Measurements from ENCODE around the gene EIF5. TPM values are rescaled to one million over a fixed set of nuclear protein-coding genes. Genes with fewer than 3 reads are reported as not detected.
A peak's percentile ranks its signal among the peaks of the same experiment; 100 is the strongest.

The EIF5 gene
- total RNA-seq, 1 experiment from 2014 or later: 392 TPM

DNA sequence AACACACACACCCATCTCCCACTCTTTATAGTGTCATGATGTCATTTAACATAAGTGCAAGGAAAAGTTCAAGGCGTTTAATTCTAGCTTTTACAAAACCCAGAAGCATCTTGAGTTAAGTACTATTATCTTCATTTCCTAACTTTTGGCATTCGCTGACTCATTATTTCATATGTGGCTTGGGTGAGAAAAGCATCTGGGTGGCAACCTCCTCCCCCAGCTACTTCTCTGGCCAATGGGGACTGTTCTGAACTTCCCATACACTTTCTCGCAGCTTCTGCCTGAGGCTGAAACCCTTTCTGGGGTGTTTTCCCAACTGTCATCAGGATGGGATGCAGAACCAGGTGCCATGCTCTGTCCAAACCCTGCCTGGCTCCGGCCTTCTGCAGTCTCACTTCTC, 48.3 kb downstream of the EIF5 start:
- intact Hi-C loops (cut with micrococcal nuclease; ENCODE audit: unreplicated experiment): no loop called here
- Histone ChIP-seq H3K27me3 (replicated peaks; ENCODE audit: control insufficient read depth, insufficient read depth, low read length) (no peaks in the 10 kb centered on the region), H3K4me3 (ENCODE audit: low read depth, low read length) (no peak overlapping the region), H3K9me3 (no peaks in the 10 kb centered on the region), H3K36me3 (ENCODE audit: control insufficient read depth, insufficient read depth, low read length) (no peaks in the 10 kb centered on the region), H3K4me1 (0 out of 2 replicates have a peak, but pooled peaks cover 3% of the 10 kb centered on the region)
- no peak for DNase-seq
- ChIA-PET CTCF (interaction anchor here (0.6 kb wide), 1 partner anchor 8 kb away, joined by 4 read pairs; no protein-coding TSS in a partner anchor), POLR2A (no interaction called here)
- no peaks in the 10 kb centered on the region for H3K9me3 Mint-ChIP-seq (ENCODE audit: unreplicated experiment)
- BruUV-seq (replicated peaks): no TSS peak
- H3K36me3 Mint-ChIP-seq (ENCODE audit: insufficient read depth, unreplicated experiment): peaks cover 12% of the 10 kb centered on the region
- peaks cover 13% of the 10 kb centered on the region for H3K27me3 Mint-ChIP-seq (ENCODE audit: insufficient read depth, unreplicated experiment)
- H3K27ac Mint-ChIP-seq (ENCODE audit: unreplicated experiment): no peak overlapping the region
- H3K4me3 Mint-ChIP-seq (ENCODE audit: unreplicated experiment): no peak overlapping the region
- H3K4me1 Mint-ChIP-seq (ENCODE audit: low read depth, unreplicated experiment): peaks cover 6% of the 10 kb centered on the region
- TF ChIP-seq, protein P1, sequence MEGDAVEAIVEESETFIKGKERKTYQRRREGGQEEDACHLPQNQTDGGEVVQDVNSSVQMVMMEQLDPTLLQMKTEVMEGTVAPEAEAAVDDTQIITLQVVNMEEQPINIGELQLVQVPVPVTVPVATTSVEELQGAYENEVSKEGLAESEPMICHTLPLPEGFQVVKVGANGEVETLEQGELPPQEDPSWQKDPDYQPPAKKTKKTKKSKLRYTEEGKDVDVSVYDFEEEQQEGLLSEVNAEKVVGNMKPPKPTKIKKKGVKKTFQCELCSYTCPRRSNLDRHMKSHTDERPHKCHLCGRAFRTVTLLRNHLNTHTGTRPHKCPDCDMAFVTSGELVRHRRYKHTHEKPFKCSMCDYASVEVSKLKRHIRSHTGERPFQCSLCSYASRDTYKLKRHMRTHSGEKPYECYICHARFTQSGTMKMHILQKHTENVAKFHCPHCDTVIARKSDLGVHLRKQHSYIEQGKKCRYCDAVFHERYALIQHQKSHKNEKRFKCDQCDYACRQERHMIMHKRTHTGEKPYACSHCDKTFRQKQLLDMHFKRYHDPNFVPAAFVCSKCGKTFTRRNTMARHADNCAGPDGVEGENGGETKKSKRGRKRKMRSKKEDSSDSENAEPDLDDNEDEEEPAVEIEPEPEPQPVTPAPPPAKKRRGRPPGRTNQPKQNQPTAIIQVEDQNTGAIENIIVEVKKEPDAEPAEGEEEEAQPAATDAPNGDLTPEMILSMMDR (IDR thresholded peaks at IDR 0.05; ENCODE audit: insufficient read depth in 1 of 2, low read depth in 1 of 2, low read length in 1 of 2, severe bottlenecking in 1 of 2, unreplicated experiment in 1 of 2): no peak

- peaks cover 13% of the 10 kb centered on the region for H3K27me3 Mint-ChIP-seq (ENCODE audit: insufficient read depth, unreplicated experiment)
- Histone ChIP-seq H3K9me3 (no peaks in the 10 kb centered on the region), H3K27me3 (replicated peaks; ENCODE audit: control insufficient read depth, insufficient read depth, low read length) (no peaks in the 10 kb centered on the region), H3K36me3 (ENCODE audit: control insufficient read depth, insufficient read depth, low read length) (no peaks in the 10 kb centered on the region), H3K4me3 (ENCODE audit: low read depth, low read length) (peak overlapping the region; percentile 98), H3K4me1 (peaks cover 9% of the 10 kb centered on the region; the same call in 1 of the 2 replicates)
- CTCF ChIA-PET: interaction anchor here (0.6 kb wide), 1 partner anchor 39 kb away, joined by 6 read pairs; no protein-coding TSS in a partner anchor
- H3K4me1 Mint-ChIP-seq (ENCODE audit: low read depth, unreplicated experiment): peaks cover 6% of the 10 kb centered on the region
- H3K9me3 Mint-ChIP-seq (ENCODE audit: unreplicated experiment): no peaks in the 10 kb centered on the region
- H3K27ac Mint-ChIP-seq (ENCODE audit: unreplicated experiment): peak overlapping the region; percentile 86
- no peak for DNase-seq
- intact Hi-C loops (cut with micrococcal nuclease; ENCODE audit: unreplicated experiment): loop anchor here (5.0 kb wide), 1 partner anchor 32 kb away; no protein-coding TSS in a partner anchor
- H3K4me3 Mint-ChIP-seq (ENCODE audit: unreplicated experiment): peak overlapping the region; percentile 90
- TF ChIP-seq, protein P1 (IDR thresholded peaks at IDR 0.05; ENCODE audit: insufficient read depth in 1 of 2, low read depth in 1 of 2, low read length in 1 of 2, severe bottlenecking in 1 of 2, unreplicated experiment in 1 of 2): no peak
- POLR2A ChIA-PET: no interaction called here
- peaks cover 12% of the 10 kb centered on the region for H3K36me3 Mint-ChIP-seq (ENCODE audit: insufficient read depth, unreplicated experiment)
- BruUV-seq (replicated peaks): no TSS peak
These were observed 50.6 kb downstream of the EIF5 start for GRCh38 chr14:103384450-103385151.

DNA sequence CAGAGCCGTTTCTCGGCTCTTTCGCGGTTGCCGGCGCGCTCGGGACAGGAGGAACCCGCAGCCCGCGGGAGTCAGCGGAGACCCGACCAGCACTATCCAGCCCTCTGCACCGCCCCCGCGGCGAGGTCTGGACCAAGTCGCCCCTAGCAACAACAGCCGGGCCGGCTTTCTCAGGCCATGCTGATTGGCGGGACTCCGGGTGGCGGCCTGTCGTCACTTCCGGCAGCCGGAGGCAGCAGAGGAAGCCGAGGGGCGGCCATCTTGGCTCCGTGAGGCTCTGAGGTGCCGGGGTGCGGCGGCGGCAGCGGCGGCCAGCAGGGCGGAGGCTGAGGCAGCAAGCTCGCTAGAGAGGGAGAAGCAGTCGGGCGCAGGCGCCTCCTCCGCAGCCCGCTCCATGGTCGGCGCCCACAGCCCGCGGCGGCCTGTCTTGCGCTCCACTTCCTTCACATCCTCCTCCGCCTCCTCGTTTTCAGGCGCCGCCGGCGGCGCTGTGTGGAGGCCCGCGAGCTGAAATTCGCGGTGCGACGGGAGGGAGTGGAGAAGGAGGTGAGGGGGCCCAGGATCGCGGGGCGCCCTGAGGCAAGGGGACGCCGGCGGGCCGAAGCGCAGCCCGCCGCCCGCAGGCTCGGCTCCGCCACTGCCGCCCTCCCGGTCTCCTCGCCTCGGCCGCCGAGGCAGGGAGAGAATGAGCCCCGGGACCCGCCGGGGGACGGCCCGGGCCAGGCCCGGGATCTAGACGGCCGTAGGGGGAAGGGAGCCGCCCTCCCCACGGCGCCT, 51.3 kb downstream of the EIF5 start, which contains the start of gene MARK3:
MARK3 (plus strand) TSS at position 264 of the 777 bp plus-strand sequence. CDS start 615 bp downstream, outside the sequence.
- ChIA-PET POLR2A (interaction anchor here (0.8 kb wide), 1 partner anchor 47 kb away, joined by 3 read pairs; no protein-coding TSS in a partner anchor), CTCF (no interaction called here)
- H3K4me1 Mint-ChIP-seq (ENCODE audit: low read depth, unreplicated experiment): peaks cover 6% of the 10 kb centered on the region
- Histone ChIP-seq H3K4me1 (peaks cover 9% of the 10 kb centered on the region; the same call in 1 of the 2 replicates), H3K36me3 (ENCODE audit: control insufficient read depth, insufficient read depth, low read length) (no peaks in the 10 kb centered on the region), H3K4me3 (ENCODE audit: low read depth, low read length) (peak within 1 kb of the TSS; percentile 98), H3K27me3 (replicated peaks; ENCODE audit: control insufficient read depth, insufficient read depth, low read length) (no peaks in the 10 kb centered on the region), H3K9me3 (no peaks in the 10 kb centered on the region)
- H3K27ac Mint-ChIP-seq (ENCODE audit: unreplicated experiment): peak within 1 kb of the TSS; percentile 86
- TF ChIP-seq, protein P1 (IDR thresholded peaks at IDR 0.05; ENCODE audit: insufficient read depth in 1 of 2, low read depth in 1 of 2, low read length in 1 of 2, severe bottlenecking in 1 of 2, unreplicated experiment in 1 of 2): peak in 1 of 2 experiments; percentile 7
- intact Hi-C loops (cut with micrococcal nuclease; ENCODE audit: unreplicated experiment): loop anchor here (5.0 kb wide), 1 partner anchor 33 kb away; no protein-coding TSS in a partner anchor
- H3K27me3 Mint-ChIP-seq (ENCODE audit: insufficient read depth, unreplicated experiment): peaks cover 13% of the 10 kb centered on the region
- BruUV-seq (replicated peaks): no TSS peak
- H3K4me3 Mint-ChIP-seq (ENCODE audit: unreplicated experiment): peak within 1 kb of the TSS; percentile 90
- peaks cover 12% of the 10 kb centered on the region for H3K36me3 Mint-ChIP-seq (ENCODE audit: insufficient read depth, unreplicated experiment)
- DNase-seq: peak; percentile 96 to 97
- no peaks in the 10 kb centered on the region for H3K9me3 Mint-ChIP-seq (ENCODE audit: unreplicated experiment)
